Prostate gland (tissue), 2 donors: Measurements from ENCODE around the gene CTBP2.

ENCODE experiments used
- CTCF ChIP-seq, 4 experiments: fragments of 200-600 bp in 2 of 4; fragments of 450-650 bp in 2 of 4; sonication (generic) in 2 of 4; IDR thresholded peaks; 1 replicate in 3 of 4; 2 replicates in 1 of 4; pipeline ENCODE4 v1.5.1; 2016 to 2019; ENCODE audit warnings: antibody characterized with exemption in 4 of 4, mild to moderate bottlenecking in 2 of 4, moderate library complexity in 2 of 4
- POLR2A ChIP-seq: fragments of 450-650 bp; IDR thresholded peaks from one replicate; pipeline ENCODE4 v1.6.1; 2016; ENCODE audit warnings: antibody characterized with exemption, mild to moderate bottlenecking
- POLR2AphosphoS5 ChIP-seq: sonication (generic); formaldehyde crosslinking; IDR thresholded peaks from one replicate; pipeline ENCODE4 v1.6.1; 2017; ENCODE audit warnings: antibody characterized with exemption

- TF ChIP-seq POLR2AphosphoS5 (no peak), CTCF (IDR thresholded peaks at IDR 0.05) (no peak), POLR2A (no peak)
Measured at GRCh38 chr10:125084191-125084613, 76.2 kb downstream of the CTBP2 start.
